Measurements from ENCODE around the gene ETV3L.

ETV3L gene

GRCh38 chr1:157099633-157100009 lies at the start of gene ETV3L:
TSS of gene ETV3L (minus strand) at chr1:157099808. CDS start at chr1:157099523, 285 bp downstream.
- no peak for DNase-seq (ENCODE audit: low read depth in 2 of 2)

- no peak for DNase-seq (ENCODE audit: low read depth in 2 of 2)
These were observed 48.5 kb upstream of the ETV3L start for GRCh38 chr1:157147906-157148700.

- DNase-seq (ENCODE audit: low read depth in 2 of 2): no peak
These were observed 47.4 kb upstream of the ETV3L start for GRCh38 chr1:157147037-157147436.

- DNase-seq (ENCODE audit: low read depth in 2 of 2): no peak
These were observed 46.6 kb upstream of the ETV3L start for GRCh38 chr1:157146244-157146643.

- DNase-seq (ENCODE audit: low read depth in 2 of 2): no peak
These were observed 45.5 kb upstream of the ETV3L start for GRCh38 chr1:157145076-157145475.

GRCh38 chr1:157144509-157144908 lies 44.9 kb upstream of the ETV3L start:
- DNase-seq (ENCODE audit: low read depth in 2 of 2): no peak

- DNase-seq (ENCODE audit: low read depth in 2 of 2): no peak
These were observed 43.3 kb upstream of the ETV3L start for GRCh38 chr1:157142765-157143423.

- DNase-seq (ENCODE audit: low read depth in 2 of 2): no peak
These were observed 42.6 kb upstream of the ETV3L start for GRCh38 chr1:157142201-157142600.

GRCh38 chr1:157141212-157141855 lies 41.7 kb upstream of the ETV3L start:
- no peak for DNase-seq (ENCODE audit: low read depth in 2 of 2)

- no peak for DNase-seq (ENCODE audit: low read depth in 2 of 2)
These were observed 40.5 kb upstream of the ETV3L start for GRCh38 chr1:157140063-157140588.

GRCh38 chr1:157139052-157139715 lies 39.6 kb upstream of the ETV3L start:
- DNase-seq (ENCODE audit: low read depth in 2 of 2): no peak

- DNase-seq (ENCODE audit: low read depth in 2 of 2): peak; percentile 50 to 55
These were observed 38.8 kb upstream of the ETV3L start, which contains the start of gene ETV3 for GRCh38 chr1:157138220-157139051. TSS of gene ETV3 (minus strand) at chr1:157138395. CDS start at chr1:157136352, 2,043 bp downstream.

GRCh38 chr1:157137408-157138219 lies 38.0 kb upstream of the ETV3L start:
- DNase-seq (ENCODE audit: low read depth in 2 of 2): no peak

- no peak for DNase-seq (ENCODE audit: low read depth in 2 of 2)
These were observed 37.4 kb upstream of the ETV3L start for GRCh38 chr1:157137046-157137407.

GRCh38 chr1:157136133-157136532 lies 36.5 kb upstream of the ETV3L start:
- DNase-seq (ENCODE audit: low read depth in 2 of 2): no peak

GRCh38 chr1:157135646-157136045 lies 36.0 kb upstream of the ETV3L start:
- DNase-seq (ENCODE audit: low read depth in 2 of 2): no peak

GRCh38 chr1:157135070-157135469 lies 35.5 kb upstream of the ETV3L start:
- no peak for DNase-seq (ENCODE audit: low read depth in 2 of 2)

GRCh38 chr1:157134442-157134841 lies 34.8 kb upstream of the ETV3L start:
- DNase-seq (ENCODE audit: low read depth in 2 of 2): no peak

GRCh38 chr1:157133426-157133825 lies 33.8 kb upstream of the ETV3L start:
- no peak for DNase-seq (ENCODE audit: low read depth in 2 of 2)

- DNase-seq (ENCODE audit: low read depth in 2 of 2): no peak
These were observed 33.1 kb upstream of the ETV3L start for GRCh38 chr1:157132616-157133167.

All from stimulated activated CD4-positive, alpha-beta T cell treated with anti-CD3 and anti-CD28 coated beads, Interleukin-1b, Interleukin-23, amount 100 ng/mL, for 1 hour (primary cell).